C4-2B (cell line): ENCODE data around the gene SLC29A3.

Experiments used
- CTCF ChIP-seq: fragments of 450-650 bp; conservative IDR thresholded peaks from 2 replicates; pipeline ENCODE4 v1.5.1; 2017; ENCODE audit warnings: mild to moderate bottlenecking
- ZFX ChIP-seq: fragments of 450-650 bp; IDR thresholded peaks from 2 replicates; pipeline ENCODE4 v1.6.1; 2017

- TF ChIP-seq CTCF (no peak), ZFX (no peak)
These were observed 77.7 kb downstream of the SLC29A3 start, which contains the start of gene CDH23 for GRCh38 chr10:71396711-71397295.
